Measurements from ENCODE around the gene MOB3A.

Gene MOB3A

DNA sequence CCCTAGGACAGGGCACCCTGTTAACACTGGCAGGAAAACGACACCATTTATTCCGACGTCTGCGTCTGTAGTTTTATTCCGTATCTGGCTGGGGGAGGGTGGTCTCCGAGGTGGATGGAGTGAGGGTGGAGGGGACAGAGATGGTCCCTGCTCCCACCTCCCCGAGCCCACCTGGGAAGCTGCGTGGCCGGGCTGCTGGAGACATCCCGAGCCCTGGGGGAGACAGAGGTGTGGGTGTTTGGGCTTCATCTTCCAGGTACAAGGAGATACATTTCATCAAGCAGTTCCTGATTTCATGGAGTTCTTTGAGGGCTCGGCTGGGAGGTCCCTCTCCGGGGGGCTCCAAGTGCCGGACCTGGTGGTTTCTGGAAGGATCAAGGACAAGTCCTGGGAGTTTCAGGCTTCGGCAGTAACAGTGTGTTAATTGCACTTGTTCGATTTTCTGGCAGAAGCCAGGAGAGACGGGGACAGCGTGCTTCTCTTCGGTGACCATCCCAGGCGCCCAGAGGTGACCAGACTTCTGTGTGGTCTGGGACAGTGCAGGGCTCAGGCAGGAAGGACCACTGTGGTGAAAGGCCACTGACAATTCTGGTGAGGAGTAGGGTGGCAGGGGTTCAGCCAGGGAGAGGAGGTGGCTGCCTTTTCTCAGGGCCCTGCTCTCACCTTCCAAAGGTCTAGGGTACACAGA lies 25.0 kb downstream of the MOB3A start:
- DNase-seq (ENCODE audit: low read depth), result no peak
- no peak overlapping the region for H3K4me3 ChIP-seq (ENCODE audit: control insufficient read depth, low read depth, low read length)
- TF ChIP-seq, protein P1, sequence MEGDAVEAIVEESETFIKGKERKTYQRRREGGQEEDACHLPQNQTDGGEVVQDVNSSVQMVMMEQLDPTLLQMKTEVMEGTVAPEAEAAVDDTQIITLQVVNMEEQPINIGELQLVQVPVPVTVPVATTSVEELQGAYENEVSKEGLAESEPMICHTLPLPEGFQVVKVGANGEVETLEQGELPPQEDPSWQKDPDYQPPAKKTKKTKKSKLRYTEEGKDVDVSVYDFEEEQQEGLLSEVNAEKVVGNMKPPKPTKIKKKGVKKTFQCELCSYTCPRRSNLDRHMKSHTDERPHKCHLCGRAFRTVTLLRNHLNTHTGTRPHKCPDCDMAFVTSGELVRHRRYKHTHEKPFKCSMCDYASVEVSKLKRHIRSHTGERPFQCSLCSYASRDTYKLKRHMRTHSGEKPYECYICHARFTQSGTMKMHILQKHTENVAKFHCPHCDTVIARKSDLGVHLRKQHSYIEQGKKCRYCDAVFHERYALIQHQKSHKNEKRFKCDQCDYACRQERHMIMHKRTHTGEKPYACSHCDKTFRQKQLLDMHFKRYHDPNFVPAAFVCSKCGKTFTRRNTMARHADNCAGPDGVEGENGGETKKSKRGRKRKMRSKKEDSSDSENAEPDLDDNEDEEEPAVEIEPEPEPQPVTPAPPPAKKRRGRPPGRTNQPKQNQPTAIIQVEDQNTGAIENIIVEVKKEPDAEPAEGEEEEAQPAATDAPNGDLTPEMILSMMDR (IDR thresholded peaks at IDR 0.05; ENCODE audit: control insufficient read depth, insufficient read depth, low read depth, low read length, missing control alignments), result no peak

DNA sequence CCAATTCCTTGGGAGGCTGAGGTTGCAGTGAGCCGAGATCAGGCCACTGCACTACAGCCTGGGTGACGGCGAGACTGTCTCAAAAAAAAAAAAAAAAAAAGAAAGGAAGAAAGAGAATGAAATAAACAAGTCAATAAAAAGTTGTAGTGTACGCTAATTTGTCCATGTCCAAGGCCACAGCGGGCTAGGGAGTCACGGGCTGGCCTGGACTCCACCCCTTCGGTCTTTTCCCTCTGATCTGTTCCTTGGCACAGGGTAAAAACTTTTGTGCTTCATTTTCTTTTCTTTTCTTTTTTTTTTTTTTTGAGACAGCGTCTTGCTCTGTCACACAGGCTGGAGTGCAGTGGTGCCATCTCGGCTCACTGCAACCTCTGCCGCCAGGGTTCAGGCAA lies 25.7 kb downstream of the MOB3A start:
- DNase-seq (ENCODE audit: low read depth), result no peak
- H3K4me3 ChIP-seq (ENCODE audit: control insufficient read depth, low read depth, low read length), result no peak overlapping the region
- TF ChIP-seq, protein P1 (IDR thresholded peaks at IDR 0.05; ENCODE audit: control insufficient read depth, insufficient read depth, low read depth, low read length, missing control alignments), result no peak

DNA sequence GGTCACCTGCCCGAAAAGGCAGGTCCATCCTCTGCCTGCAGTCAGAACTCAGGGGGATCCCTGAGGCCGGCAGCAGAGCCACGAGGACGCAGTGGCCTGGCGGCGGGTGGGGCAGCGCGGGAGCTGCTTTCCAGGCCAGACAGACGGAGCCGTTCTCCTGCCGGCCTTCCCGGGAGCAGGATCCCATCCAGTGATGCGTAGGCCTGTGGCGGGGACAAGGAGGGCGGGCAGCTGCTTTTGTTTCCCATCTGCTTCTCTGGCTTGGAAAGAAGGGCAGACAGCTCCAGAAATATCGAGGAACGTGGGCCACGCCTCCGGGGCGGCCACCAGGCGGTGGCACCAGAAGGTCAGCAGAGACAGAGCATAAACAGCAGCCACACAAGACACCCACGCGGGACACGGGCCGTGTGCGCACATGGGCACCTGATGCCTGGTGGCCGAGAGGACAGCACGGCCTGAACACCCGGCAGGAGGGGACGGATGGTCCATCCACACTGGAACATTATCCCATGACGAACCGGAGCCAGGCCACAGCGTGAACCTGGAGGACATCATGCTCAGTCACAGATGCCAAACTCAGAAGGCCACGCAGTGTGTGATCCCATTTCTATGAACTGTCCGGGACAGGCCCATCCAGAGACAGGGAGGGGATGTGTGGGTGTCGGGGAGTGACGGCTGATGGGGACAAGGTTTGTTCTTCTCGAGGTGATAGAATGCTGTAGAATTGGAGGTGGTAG lies 31.2 kb downstream of the MOB3A start:
- H3K4me3 ChIP-seq (ENCODE audit: control insufficient read depth, low read depth, low read length), result no peak overlapping the region
- no peak for DNase-seq (ENCODE audit: low read depth)
- TF ChIP-seq, protein P1 (IDR thresholded peaks at IDR 0.05; ENCODE audit: control insufficient read depth, insufficient read depth, low read depth, low read length, missing control alignments), result no peak

- DNase-seq (ENCODE audit: low read depth), result no peak
- TF ChIP-seq, protein P1 (IDR thresholded peaks at IDR 0.05; ENCODE audit: control insufficient read depth, insufficient read depth, low read depth, low read length, missing control alignments), result no peak
- H3K4me3 ChIP-seq (ENCODE audit: control insufficient read depth, low read depth, low read length), result no peak overlapping the region
These were observed 31.7 kb downstream of the MOB3A start for GRCh38 chr19:2064395-2064787.

GRCh38 chr19:2063824-2064223 lies 32.3 kb downstream of the MOB3A start:
- no peak for DNase-seq (ENCODE audit: low read depth)
- TF ChIP-seq, protein P1 (IDR thresholded peaks at IDR 0.05; ENCODE audit: control insufficient read depth, insufficient read depth, low read depth, low read length, missing control alignments), result no peak
- H3K4me3 ChIP-seq (ENCODE audit: control insufficient read depth, low read depth, low read length), result no peak overlapping the region

- H3K4me3 ChIP-seq (ENCODE audit: control insufficient read depth, low read depth, low read length), result no peak overlapping the region
- DNase-seq (ENCODE audit: low read depth), result no peak
- TF ChIP-seq, protein P1 (IDR thresholded peaks at IDR 0.05; ENCODE audit: control insufficient read depth, insufficient read depth, low read depth, low read length, missing control alignments), result no peak
These were observed 33.4 kb downstream of the MOB3A start for GRCh38 chr19:2062770-2063169.

All from AG09309 (cell line).